DND-41 (cell line): Measurements from ENCODE around the gene SLC1A2.

ENCODE experiments used
- ATAC-seq: fragments of 200-7000 bp; cut with Tn5 transposase; 3 replicates; pipeline ENCODE4 v1.9.1; 2021; ENCODE audit warnings: low read depth; ENCODE audit not compliant: insufficient read depth
- DNase-seq: peaks from one replicate; pipeline ENCODE4 v3.0.0-alpha.2; 2020
- H2AFZ ChIP-seq: 2 replicates; pipeline ENCODE4 v1.6.0; 2012; ENCODE audit warnings: low read depth, low read length
- H3K27ac ChIP-seq: 2 replicates; pipeline ENCODE4 v1.5.1; 2012; ENCODE audit warnings: low read length, inconsistent platforms
- H3K27me3 ChIP-seq: fragments of 200-600 bp; sonication (generic); 2 replicates; pipeline ENCODE4 v1.6.0; 2012; ENCODE audit warnings: low read length, mild to moderate bottlenecking, inconsistent platforms; ENCODE audit not compliant: insufficient read depth, poor library complexity
- H3K36me3 ChIP-seq: 2 replicates; pipeline ENCODE4 v1.5.1; 2012; ENCODE audit warnings: low read length, inconsistent platforms; ENCODE audit not compliant: insufficient read depth
- H3K4me1 ChIP-seq: 2 replicates; pipeline ENCODE4 v1.5.1; 2012; ENCODE audit warnings: mild to moderate bottlenecking, low read length; ENCODE audit not compliant: insufficient read depth
- H3K4me2 ChIP-seq: 2 replicates; pipeline ENCODE4 v1.6.0; 2012; ENCODE audit warnings: mild to moderate bottlenecking, moderate library complexity, low read length, inconsistent platforms; ENCODE audit not compliant: insufficient read depth
- H3K4me3 ChIP-seq, 2 experiments: fragments of 200-600 bp in 1 of 2; shearing (Covaris generic) in 1 of 2; 2 replicates each; pipeline ENCODE4 v1.5.1; 2012 to 2016; ENCODE audit warnings: inconsistent platforms in 2 of 2, low read length in 2 of 2, mild to moderate bottlenecking in 2 of 2, low read depth in 1 of 2, moderate library complexity in 1 of 2
- H3K79me2 ChIP-seq: 2 replicates; pipeline ENCODE4 v1.6.0; 2012; ENCODE audit warnings: low read length, inconsistent platforms; ENCODE audit not compliant: insufficient read depth
- H3K9ac ChIP-seq: 2 replicates; pipeline ENCODE4 v1.6.0; 2012; ENCODE audit warnings: low read depth, mild to moderate bottlenecking, inconsistent platforms, low read length, moderate library complexity
- H3K9me3 ChIP-seq: 2 replicates; pipeline ENCODE4 v1.5.1; 2012; ENCODE audit warnings: low read length, moderate library complexity, mild to moderate bottlenecking, inconsistent platforms; ENCODE audit not compliant: insufficient read depth, severe bottlenecking
- H4K20me1 ChIP-seq: 2 replicates; pipeline ENCODE4 v1.6.0; 2012; ENCODE audit warnings: low read length; ENCODE audit not compliant: insufficient read depth
- EZH2 ChIP-seq: IDR thresholded peaks from 3 replicates; pipeline ENCODE4 v1.6.1; 2012; ENCODE audit warnings: borderline replicate concordance, low read depth, mild to moderate bottlenecking, moderate library complexity, low read length, inconsistent platforms; ENCODE audit not compliant: severe bottlenecking
- TF ChIP-seq, protein P1 (sequence below): IDR thresholded peaks from 2 replicates; pipeline ENCODE4 v1.5.1; 2012; ENCODE audit warnings: borderline replicate concordance, low read length, moderate library complexity, mild to moderate bottlenecking; ENCODE audit not compliant: poor library complexity, severe bottlenecking; ENCODE audit errors: extremely low read depth

The SLC1A2 gene

DNA sequence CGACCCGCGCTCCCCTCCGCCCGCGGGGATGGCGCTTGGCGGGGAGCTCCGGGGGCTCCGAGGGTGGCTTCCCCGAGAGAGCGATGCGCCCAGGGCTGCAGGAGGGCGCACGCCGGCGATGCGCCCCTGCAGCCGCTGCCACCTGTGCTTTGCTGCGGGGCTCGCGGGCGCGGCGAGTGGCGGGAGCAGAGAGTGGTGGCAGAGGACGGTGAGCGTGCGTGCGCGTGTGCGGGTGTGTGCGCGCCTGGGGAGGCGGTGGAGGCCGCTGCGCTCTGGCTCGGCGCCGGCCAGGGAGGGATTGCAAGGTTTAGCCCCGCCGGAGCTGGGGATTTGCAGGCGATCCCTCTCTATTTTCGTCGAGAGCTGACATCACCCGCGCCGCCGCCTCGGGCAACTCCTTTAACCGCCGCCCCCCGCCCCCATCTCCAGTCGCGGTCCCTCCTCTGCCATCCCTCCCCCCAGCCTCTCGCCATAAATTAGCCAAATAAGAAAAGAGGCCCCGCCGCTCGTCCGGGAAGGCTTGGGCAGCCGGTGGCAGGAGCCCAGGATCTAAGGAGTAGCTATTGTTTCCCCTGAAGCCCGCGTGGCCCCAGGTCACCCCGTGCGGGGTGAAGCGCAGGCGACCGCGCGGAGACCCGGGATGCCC, at the start of gene SLC1A2:
SLC1A2 (minus strand) TSS at position 375 of the 646 bp plus-strand sequence. CDS start 592 bp downstream, outside the sequence.
- no peak for DNase-seq
- Histone ChIP-seq H3K27me3 (peaks cover 14% of the 10 kb centered on the region), H3K9me3 (no peaks in the 10 kb centered on the region), H3K9ac (no peak within 1 kb of the TSS), H3K4me2 (no peak within 1 kb of the TSS), H2AFZ (no peak within 1 kb of the TSS), H4K20me1 (no peaks in the 10 kb centered on the region), H3K27ac (no peak within 1 kb of the TSS), H3K4me3 (no peak within 1 kb of the TSS), H3K79me2 (no peaks in the 10 kb centered on the region), H3K4me1 (no peaks in the 10 kb centered on the region), H3K36me3 (no peaks in the 10 kb centered on the region)
- TF ChIP-seq, protein P1, sequence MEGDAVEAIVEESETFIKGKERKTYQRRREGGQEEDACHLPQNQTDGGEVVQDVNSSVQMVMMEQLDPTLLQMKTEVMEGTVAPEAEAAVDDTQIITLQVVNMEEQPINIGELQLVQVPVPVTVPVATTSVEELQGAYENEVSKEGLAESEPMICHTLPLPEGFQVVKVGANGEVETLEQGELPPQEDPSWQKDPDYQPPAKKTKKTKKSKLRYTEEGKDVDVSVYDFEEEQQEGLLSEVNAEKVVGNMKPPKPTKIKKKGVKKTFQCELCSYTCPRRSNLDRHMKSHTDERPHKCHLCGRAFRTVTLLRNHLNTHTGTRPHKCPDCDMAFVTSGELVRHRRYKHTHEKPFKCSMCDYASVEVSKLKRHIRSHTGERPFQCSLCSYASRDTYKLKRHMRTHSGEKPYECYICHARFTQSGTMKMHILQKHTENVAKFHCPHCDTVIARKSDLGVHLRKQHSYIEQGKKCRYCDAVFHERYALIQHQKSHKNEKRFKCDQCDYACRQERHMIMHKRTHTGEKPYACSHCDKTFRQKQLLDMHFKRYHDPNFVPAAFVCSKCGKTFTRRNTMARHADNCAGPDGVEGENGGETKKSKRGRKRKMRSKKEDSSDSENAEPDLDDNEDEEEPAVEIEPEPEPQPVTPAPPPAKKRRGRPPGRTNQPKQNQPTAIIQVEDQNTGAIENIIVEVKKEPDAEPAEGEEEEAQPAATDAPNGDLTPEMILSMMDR, result no peak
- TF ChIP-seq EZH2, result no peak
- no peak for ATAC-seq

DNA sequence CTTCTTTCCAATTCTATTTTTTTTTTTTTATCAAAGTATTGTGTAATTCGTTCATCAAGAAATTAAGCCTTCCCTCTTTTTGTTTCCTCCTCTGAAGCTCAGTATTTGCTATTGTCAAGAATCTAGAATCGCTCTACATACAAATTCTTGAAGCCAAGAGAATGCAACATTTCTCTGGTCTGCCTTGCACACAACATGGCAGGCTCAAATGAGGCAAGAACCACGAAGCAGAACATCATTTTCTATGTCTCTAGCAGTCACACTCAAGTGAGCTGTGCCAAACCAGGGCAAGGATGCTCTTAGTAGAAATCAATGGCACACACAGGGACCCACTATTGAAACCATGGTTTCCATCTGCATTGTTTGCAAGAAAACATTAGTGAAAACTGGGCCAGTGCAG, 46.7 kb upstream of the SLC1A2 start:
- H3K4me3 ChIP-seq, result no peak overlapping the region
- H3K4me2 ChIP-seq, result no peak overlapping the region
- H3K4me1 ChIP-seq, result no peaks in the 10 kb centered on the region
- no peak for TF ChIP-seq EZH2
- TF ChIP-seq, protein P1, result no peak
- ATAC-seq (no peak), DNase-seq (no peak)
- H4K20me1 ChIP-seq, result no peaks in the 10 kb centered on the region
- H2AFZ ChIP-seq, result no peak overlapping the region
- H3K9ac ChIP-seq, result no peak overlapping the region
- H3K9me3 ChIP-seq, result no peaks in the 10 kb centered on the region
- no peaks in the 10 kb centered on the region for H3K36me3 ChIP-seq
- H3K79me2 ChIP-seq, result no peaks in the 10 kb centered on the region
- H3K27ac ChIP-seq, result no peak overlapping the region
- H3K27me3 ChIP-seq, result peaks cover 11% of the 10 kb centered on the region

DNA sequence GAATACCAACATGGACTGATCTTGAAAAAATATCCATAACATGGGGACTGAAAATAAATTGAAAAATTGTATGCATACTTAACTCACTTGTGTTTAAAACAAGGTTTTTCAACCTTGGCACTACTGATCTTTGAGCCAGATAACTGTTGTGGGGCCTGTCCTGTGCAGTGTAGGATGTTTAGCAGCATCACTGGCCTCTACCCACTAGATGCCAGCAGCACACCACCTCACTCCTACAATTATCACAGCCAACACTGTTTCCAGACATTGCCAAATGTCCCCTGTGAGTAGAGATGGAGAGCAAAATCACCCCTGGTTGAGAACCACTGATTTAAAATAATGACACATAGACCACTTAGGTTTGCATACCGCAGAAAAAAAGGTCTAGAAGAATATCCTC, 45.0 kb upstream of the SLC1A2 start:
- Histone ChIP-seq H2AFZ (no peak overlapping the region), H3K4me3 (no peak overlapping the region), H3K36me3 (no peaks in the 10 kb centered on the region), H3K27ac (no peak overlapping the region), H3K4me1 (no peaks in the 10 kb centered on the region), H3K9me3 (no peaks in the 10 kb centered on the region), H3K4me2 (no peak overlapping the region), H3K9ac (no peak overlapping the region), H3K27me3 (peaks cover 9% of the 10 kb centered on the region), H3K79me2 (no peaks in the 10 kb centered on the region), H4K20me1 (no peaks in the 10 kb centered on the region)
- DNase-seq (no peak), ATAC-seq (no peak)
- no peak for TF ChIP-seq EZH2
- TF ChIP-seq, protein P1, result no peak
